OCI-LY7 (cell line): Measurements from ENCODE around the gene LPIN1. TPM values are rescaled to one million over a fixed set of nuclear protein-coding genes. Genes with fewer than 3 reads are reported as not detected.

Source experiments
- BruUV-seq: library from RNA; stranded (reverse); fragments of 400-500 nt; replicated peaks from 2 replicates; lab custom pipeline; 2021; lab: Mats Ljungman, UMichigan
- CTCF ChIA-PET: fragments of 300-600 bp; sonication (Branson Sonifier 250); formaldehyde crosslinking; loops from one replicate; lab custom pipeline; 2022; ENCODE audit warnings: antibody characterized with exemption; ENCODE audit not compliant: unreplicated experiment; lab: Charles Lee
- POLR2A ChIA-PET: fragments of 300-600 bp; sonication (Branson Sonifier 250); formaldehyde crosslinking; loops from one replicate; lab custom pipeline; 2022; ENCODE audit warnings: antibody characterized with exemption; lab: Charles Lee
- DNase-seq: peaks from one replicate; pipeline ENCODE4 v3.0.0-alpha.2; 2015; ENCODE audit warnings: low spot score
- H2AFZ ChIP-seq: fragments of 200-600 bp; sonication (generic), shearing (Covaris generic); 2 replicates; pipeline ENCODE4 v1.6.1; 2014; ENCODE audit warnings: mild to moderate bottlenecking, antibody characterized with exemption, low read length, moderate library complexity
- H3K27ac ChIP-seq: fragments of 200-600 bp; sonication (generic); 2 replicates; pipeline ENCODE4 v1.5.1; 2014; ENCODE audit warnings: mixed run types, low read depth, mild to moderate bottlenecking, moderate library complexity, low read length, inconsistent platforms; ENCODE audit not compliant: poor library complexity, severe bottlenecking
- H3K36me3 ChIP-seq: fragments of 200-600 bp; sonication (generic); 2 replicates; pipeline ENCODE4 v1.6.1; 2014; ENCODE audit warnings: mild to moderate bottlenecking, antibody characterized with exemption, low read length, moderate library complexity, mixed read lengths; ENCODE audit not compliant: insufficient read depth
- H3K4me1 ChIP-seq: fragments of 200-600 bp; sonication (generic); 2 replicates; pipeline ENCODE4 v1.5.1; 2014; ENCODE audit warnings: mild to moderate bottlenecking, low read length; ENCODE audit not compliant: insufficient read depth, poor library complexity, severe bottlenecking
- H3K4me2 ChIP-seq: fragments of 200-600 bp; sonication (generic); 2 replicates; pipeline ENCODE4 v1.6.1; 2014; ENCODE audit warnings: mild to moderate bottlenecking, low read length
- H3K4me3 ChIP-seq: fragments of 200-600 bp; sonication (generic); 2 replicates; pipeline ENCODE4 v1.5.1; 2014; ENCODE audit warnings: mild to moderate bottlenecking, low read depth, low read length; ENCODE audit not compliant: poor library complexity, severe bottlenecking
- H3K79me2 ChIP-seq: fragments of 200-600 bp; sonication (generic); 2 replicates; pipeline ENCODE4 v1.6.1; 2016; ENCODE audit warnings: low read depth, mild to moderate bottlenecking, low read length, moderate library complexity, mixed read lengths; ENCODE audit not compliant: insufficient read depth
- H3K9me2 ChIP-seq: fragments of 200-600 bp; sonication (generic); 2 replicates; pipeline ENCODE4 v1.6.1; 2016; ENCODE audit warnings: mild to moderate bottlenecking, low read length, mixed read lengths; ENCODE audit not compliant: insufficient read depth
- H3K9me3 ChIP-seq: fragments of 200-600 bp; sonication (generic); 2 replicates; pipeline ENCODE4 v1.6.1; 2014; ENCODE audit warnings: mild to moderate bottlenecking, mixed run types, low read length, mixed read lengths
- H4K20me1 ChIP-seq: fragments of 200-600 bp; sonication (generic); 2 replicates; pipeline ENCODE4 v1.6.1; 2014; ENCODE audit warnings: mild to moderate bottlenecking, antibody characterized with exemption, low read length, moderate library complexity, mixed read lengths; ENCODE audit not compliant: insufficient read depth
- CTCF ChIP-seq: fragments of 200-600 bp; sonication (generic); conservative IDR thresholded peaks from 2 replicates; pipeline ENCODE4 v1.5.1; 2014; ENCODE audit warnings: mild to moderate bottlenecking, antibody characterized with exemption, low read length, moderate library complexity, mixed read lengths
- EZH2phosphoT487 ChIP-seq: fragments of 200-600 bp; sonication (generic); IDR thresholded peaks from 2 replicates; pipeline ENCODE4 v1.6.1; 2018; ENCODE audit warnings: low read depth, borderline replicate concordance, mild to moderate bottlenecking, mixed run types, antibody characterized with exemption, low read length, moderate library complexity, mixed read lengths
- intact Hi-C: fragments of 100-400 bp; cut with micrococcal nuclease; formaldehyde crosslinking; loops from one replicate; pipeline ENCODE4 v1.10.0; 2022; ENCODE audit not compliant: unreplicated experiment
- total RNA-seq, 2 experiments: library from RNA; depleted of rRNA in 1 of 2; stranded (reverse); fragments of >200 nt in 1 of 2; shearing (Covaris generic) in 1 of 2; gene quantifications; 2 replicates each; pipeline ENCODE4 v1.2.3, GENCODE V29; 2014 to 2022

The LPIN1 gene
- total RNA-seq, 2 experiments from 2014 or later = 56.9 to 70.2 TPM

DNA sequence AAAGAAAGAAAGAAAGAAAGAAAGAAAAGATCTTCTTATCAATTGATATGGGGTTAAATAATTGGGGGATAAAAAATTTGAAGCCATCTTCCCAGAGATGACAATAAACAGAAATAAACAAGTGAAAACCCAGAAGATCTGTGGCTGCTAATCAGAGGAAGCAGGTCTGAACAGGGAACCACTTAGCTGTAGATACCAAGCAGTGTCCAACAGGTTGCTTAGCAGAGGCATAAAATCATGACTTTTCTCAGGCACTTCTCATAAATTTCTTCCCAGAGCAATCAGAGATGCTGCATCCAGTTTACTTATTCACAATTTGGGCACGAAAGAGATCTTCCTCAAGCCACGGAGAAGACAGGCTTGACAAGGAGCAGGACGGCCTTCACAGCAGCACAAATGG, 5.7 kb upstream of the LPIN1 start:
- TF ChIP-seq CTCF (no peak), EZH2phosphoT487 (no peak)
- Histone ChIP-seq H3K9me3 (no peaks in the 10 kb centered on the region), H3K36me3 (no peaks in the 10 kb centered on the region), H3K27ac (no peak overlapping the region), H3K4me1 (peaks cover 32% of the 10 kb centered on the region), H4K20me1 (no peaks in the 10 kb centered on the region), H2AFZ (no peak overlapping the region), H3K9me2 (no peaks in the 10 kb centered on the region), H3K79me2 (no peaks in the 10 kb centered on the region), H3K4me2 (no peak overlapping the region), H3K4me3 (no peak overlapping the region)
- DNase-seq = no peak
- ChIA-PET POLR2A (interaction anchor here (0.6 to 1.5 kb wide), 2 partner anchors 21 to 1989 kb away, joined by 3 to 6 read pairs; no protein-coding TSS in a partner anchor), CTCF (interaction anchor here (1.0 kb wide), 1 partner anchor 19 kb away, joined by 3 read pairs; no protein-coding TSS in a partner anchor)
- no TSS peak for BruUV-seq
- intact Hi-C loops = no loop called here

DNA sequence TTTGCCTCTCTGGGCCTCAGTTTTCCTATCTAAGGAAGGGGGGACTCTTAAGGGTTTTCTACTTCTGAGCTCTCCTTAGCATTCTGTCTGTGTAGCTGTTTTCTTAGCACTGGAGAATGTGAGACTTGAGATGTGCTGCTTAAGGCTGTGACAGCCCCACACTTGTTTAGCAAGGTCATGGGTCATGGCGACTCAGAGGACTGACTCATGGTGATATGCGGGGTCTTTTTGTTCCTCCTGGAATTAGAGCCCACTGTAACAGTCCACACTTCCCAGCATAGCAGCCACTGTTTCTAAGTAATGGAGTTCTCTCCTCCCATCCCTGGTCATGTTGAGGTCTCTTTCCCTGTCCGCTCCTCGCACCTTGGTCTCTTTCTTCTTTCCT, 4.1 kb upstream of the LPIN1 start:
- Histone ChIP-seq H4K20me1 (peaks cover 3% of the 10 kb centered on the region; the same call in 1 of the 2 replicates), H3K4me3 (no peak overlapping the region), H3K27ac (no peak overlapping the region), H2AFZ (no peak overlapping the region), H3K79me2 (peaks cover 5% of the 10 kb centered on the region; the same call in 1 of the 2 replicates), H3K9me2 (no peaks in the 10 kb centered on the region), H3K36me3 (no peaks in the 10 kb centered on the region), H3K9me3 (no peaks in the 10 kb centered on the region), H3K4me2 (no peak overlapping the region), H3K4me1 (peaks cover 38% of the 10 kb centered on the region)
- no TSS peak for BruUV-seq
- TF ChIP-seq EZH2phosphoT487 (no peak), CTCF (no peak)
- intact Hi-C loops = no loop called here
- DNase-seq = no peak
- ChIA-PET CTCF (interaction anchor here (1.0 to 1.1 kb wide), 3 partner anchors 9 to 49 kb away, joined by 3 to 4 read pairs (median 3); no protein-coding TSS in a partner anchor), POLR2A (interaction anchor here (1.1 to 1.5 kb wide), 2 partner anchors 9 to 10 kb away, joined by 3 to 5 read pairs; no protein-coding TSS in a partner anchor)

- BruUV-seq = no TSS peak
These were observed 3.6 kb upstream of the LPIN1 start for GRCh38 chr2:11742702-11743357.

More at GRCh38 chr2:11742702-11743357, 3.6 kb upstream of the LPIN1 start:
- Histone ChIP-seq H3K79me2 (peaks cover 10% of the 10 kb centered on the region), H3K9me2 (no peaks in the 10 kb centered on the region), H3K36me3 (no peaks in the 10 kb centered on the region), H3K4me2 (peak overlapping the region; percentile 75), H3K4me3 (peak overlapping the region; percentile 51), H2AFZ (no peak overlapping the region), H4K20me1 (peaks cover 8% of the 10 kb centered on the region; the same call in 1 of the 2 replicates), H3K27ac (no peak overlapping the region), H3K4me1 (peaks cover 40% of the 10 kb centered on the region), H3K9me3 (no peaks in the 10 kb centered on the region)
- no peak for DNase-seq
- no peak for TF ChIP-seq EZH2phosphoT487
- TF ChIP-seq CTCF = no peak
- ChIA-PET CTCF (interaction anchor here (1.0 kb wide), 1 partner anchor 37 kb away, joined by 3 read pairs; no protein-coding TSS in a partner anchor), POLR2A (interaction anchor here (0.6 to 1.5 kb wide), 3 partner anchors 9 to 323 kb away, joined by 3 to 5 read pairs (median 4); no protein-coding TSS in a partner anchor)
- intact Hi-C loops = no loop called here
